ENCODE data around the gene SGK2. TPM values are rescaled to one million over a fixed set of nuclear protein-coding genes. Genes with fewer than 3 reads are reported as not detected.

The SGK2 gene
- total and polyA plus RNA-seq, 2 of the 13 experiments (the other 11 are each of a cell fraction or from before 2014, with no cell fraction given): 6.2 to 29.4 TPM

- TF ChIP-seq ZNF510 (CRISPR knock-in tag; IDR thresholded peaks at IDR 0.05; ENCODE audit: low read depth) (0 out of 2 replicates have a peak, but pooled peaks have one; percentile 36), EP300 (IDR thresholded peaks at IDR 0.05; ENCODE audit: low read depth in 2 of 2, low read length in 2 of 2) (peak in 1 of 2 experiments; percentile 43; a peak in 1 of 4 replicates), EP300 (CRISPR knock-in tag; IDR thresholded peaks at IDR 0.05; ENCODE audit: borderline replicate concordance) (peak; percentile 67; the same call in 1 of the 2 replicates), ZNF354B (CRISPR knock-in tag; IDR thresholded peaks at IDR 0.05) (peak; percentile 73; the same call in 1 of the 2 replicates), RBAK (CRISPR knock-in tag; IDR thresholded peaks at IDR 0.05) (0 out of 2 replicates have a peak, but pooled peaks have one; percentile 21), ZFP62 (CRISPR knock-in tag; IDR thresholded peaks at IDR 0.05) (0 out of 2 replicates have a peak, but pooled peaks have one; percentile 70), POGZ (CRISPR knock-in tag; IDR thresholded peaks at IDR 0.05) (peak; percentile 57; the same call in 1 of the 2 replicates), ZFP37 (CRISPR knock-in tag; IDR thresholded peaks at IDR 0.05; ENCODE audit: borderline replicate concordance) (peak; percentile 97), ZNF878 (CRISPR knock-in tag; IDR thresholded peaks at IDR 0.05) (peak; percentile 98), TRIM22 (IDR thresholded peaks at IDR 0.05) (no peak), MED8 (CRISPR knock-in tag; IDR thresholded peaks at IDR 0.05; ENCODE audit: insufficient replicate concordance) (no peak), EED (CRISPR knock-in tag; IDR thresholded peaks at IDR 0.05) (peak; percentile 46; the same call in 1 of the 2 replicates), ELF1 (CRISPR knock-in tag; IDR thresholded peaks at IDR 0.05) (peak; percentile 57), PPARG (CRISPR knock-in tag; conservative IDR thresholded peaks at IDR 0.05) (peak; percentile 79), XBP1 (CRISPR knock-in tag; IDR thresholded peaks at IDR 0.05) (no peak), MXD3 (CRISPR knock-in tag; IDR thresholded peaks at IDR 0.05) (peak; percentile 86; the same call in 1 of the 2 replicates)
- TF ChIP-seq, protein P1, sequence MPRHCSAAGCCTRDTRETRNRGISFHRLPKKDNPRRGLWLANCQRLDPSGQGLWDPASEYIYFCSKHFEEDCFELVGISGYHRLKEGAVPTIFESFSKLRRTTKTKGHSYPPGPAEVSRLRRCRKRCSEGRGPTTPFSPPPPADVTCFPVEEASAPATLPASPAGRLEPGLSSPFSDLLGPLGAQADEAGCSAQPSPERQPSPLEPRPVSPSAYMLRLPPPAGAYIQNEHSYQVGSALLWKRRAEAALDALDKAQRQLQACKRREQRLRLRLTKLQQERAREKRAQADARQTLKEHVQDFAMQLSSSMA (CRISPR knock-in tag; IDR thresholded peaks at IDR 0.05): peak; percentile 94
- TF ChIP-seq, protein P2, sequence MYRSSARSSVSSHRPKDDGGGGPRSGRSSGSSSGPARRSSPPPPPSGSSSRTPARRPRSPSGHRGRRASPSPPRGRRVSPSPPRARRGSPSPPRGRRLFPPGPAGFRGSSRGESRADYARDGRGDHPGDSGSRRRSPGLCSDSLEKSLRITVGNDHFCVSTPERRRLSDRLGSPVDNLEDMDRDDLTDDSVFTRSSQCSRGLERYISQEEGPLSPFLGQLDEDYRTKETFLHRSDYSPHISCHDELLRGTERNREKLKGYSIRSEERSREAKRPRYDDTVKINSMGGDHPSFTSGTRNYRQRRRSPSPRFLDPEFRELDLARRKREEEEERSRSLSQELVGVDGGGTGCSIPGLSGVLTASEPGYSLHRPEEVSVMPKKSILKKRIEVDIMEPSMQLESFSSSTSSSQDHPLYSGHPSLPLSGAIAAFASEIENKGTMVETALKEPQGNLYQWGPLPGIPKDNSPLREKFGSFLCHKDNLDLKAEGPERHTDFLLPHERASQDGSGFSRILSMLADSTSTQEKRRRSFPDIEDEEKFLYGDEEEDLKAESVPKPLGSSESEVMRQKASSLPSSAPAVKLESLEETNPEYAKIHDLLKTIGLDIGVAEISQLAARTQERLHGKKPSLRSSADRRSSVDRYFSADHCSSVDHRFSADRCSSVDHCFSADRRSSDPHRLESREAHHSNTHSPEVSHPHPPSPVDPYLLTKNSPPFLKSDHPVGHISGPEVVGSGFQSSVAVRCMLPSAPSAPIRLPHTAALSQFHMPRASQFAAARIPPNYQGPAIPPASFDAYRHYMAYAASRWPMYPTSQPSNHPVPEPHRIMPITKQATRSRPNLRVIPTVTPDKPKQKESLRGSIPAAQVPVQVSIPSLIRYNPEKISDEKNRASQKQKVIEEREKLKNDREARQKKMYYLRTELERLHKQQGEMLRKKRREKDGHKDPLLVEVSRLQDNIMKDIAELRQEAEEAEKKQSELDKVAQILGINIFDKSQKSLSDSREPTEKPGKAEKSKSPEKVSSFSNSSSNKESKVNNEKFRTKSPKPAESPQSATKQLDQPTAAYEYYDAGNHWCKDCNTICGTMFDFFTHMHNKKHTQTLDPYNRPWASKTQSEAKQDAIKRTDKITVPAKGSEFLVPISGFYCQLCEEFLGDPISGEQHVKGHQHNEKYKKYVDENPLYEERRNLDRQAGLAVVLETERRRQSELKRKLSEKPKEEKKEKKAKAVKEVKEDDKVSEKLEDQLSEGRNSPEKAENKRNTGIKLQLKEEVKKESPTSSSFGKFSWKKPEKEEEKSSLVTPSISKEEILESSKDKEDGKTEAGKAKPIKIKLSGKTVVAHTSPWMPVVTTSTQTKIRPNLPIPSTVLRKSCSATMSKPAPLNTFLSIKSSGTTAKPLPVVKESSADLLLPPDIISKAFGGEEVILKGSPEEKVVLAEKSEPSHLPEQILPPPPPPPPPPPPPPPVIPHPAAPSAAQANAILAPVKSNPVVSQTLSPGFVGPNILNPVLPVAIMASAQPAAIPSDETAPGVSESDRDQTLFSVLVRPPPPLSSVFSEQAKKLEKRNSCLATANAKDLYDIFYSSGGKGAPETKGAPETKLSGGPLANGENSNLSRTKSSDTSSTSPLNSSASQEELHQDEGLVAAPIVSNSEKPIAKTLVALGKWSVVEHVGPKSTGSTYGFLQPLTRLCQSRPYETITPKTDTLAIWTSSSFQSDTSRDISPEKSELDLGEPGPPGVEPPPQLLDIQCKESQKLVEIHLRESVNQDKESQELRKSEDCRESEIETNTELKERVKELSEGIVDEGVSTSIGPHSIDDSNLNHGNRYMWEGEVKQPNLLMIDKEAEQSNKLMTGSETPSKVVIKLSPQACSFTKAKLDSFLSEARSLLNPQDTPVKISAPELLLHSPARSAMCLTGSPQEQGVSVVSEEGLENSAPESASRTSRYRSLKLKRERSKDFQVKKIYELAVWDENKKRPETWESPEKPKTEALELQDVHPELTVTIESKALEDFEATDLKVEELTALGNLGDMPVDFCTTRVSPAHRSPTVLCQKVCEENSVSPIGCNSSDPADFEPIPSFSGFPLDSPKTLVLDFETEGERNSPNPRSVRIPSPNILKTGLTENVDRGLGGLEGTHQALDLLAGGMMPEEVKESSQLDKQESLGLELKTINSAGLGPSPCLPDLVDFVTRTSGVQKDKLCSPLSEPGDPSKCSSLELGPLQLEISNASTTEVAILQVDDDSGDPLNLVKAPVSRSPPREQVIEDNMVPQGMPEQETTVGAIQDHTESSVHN (CRISPR knock-in tag; IDR thresholded peaks at IDR 0.05): 0 out of 2 replicates have a peak, but pooled peaks have one; percentile 77
These were observed 28.3 kb upstream of the SGK2 start (continued) for GRCh38 chr20:43530321-43531090.

Data from HepG2 (cell line).